T-helper 17 cell (primary cell): ENCODE measurements around the gene NXNL1. TPM values are rescaled to one million over a fixed set of nuclear protein-coding genes. Genes with fewer than 3 reads are reported as not detected.

Experiments
- ATAC-seq: fragments of 150-1000 bp; cut with Tn5 transposase; 2 replicates; pipeline ENCODE4 v1.10.0; 2021; ENCODE audit warnings: mild to moderate bottlenecking, moderate library complexity
- DNase-seq, 3 donors: peaks; one replicate each; pipeline versions ENCODE4 v3.0.0 to v3.0.0-alpha.2; 2020 to 2021
- H3K9me3 ChIP-seq: one replicate; pipeline ENCODE4 v1.7.0; 2013; ENCODE audit warnings: low read length, mild to moderate bottlenecking; ENCODE audit not compliant: control insufficient read depth, poor library complexity, severe bottlenecking
- H3K27ac Mint-ChIP-seq: one replicate; pipeline ENCODE4 v1.8.0; 2022; ENCODE audit warnings: mild to moderate bottlenecking, moderate library complexity, mixed read lengths
- H3K27me3 Mint-ChIP-seq: one replicate; pipeline ENCODE4 v1.8.0; 2022; ENCODE audit warnings: mixed read lengths
- H3K36me3 Mint-ChIP-seq: one replicate; pipeline ENCODE4 v1.8.0; 2022; ENCODE audit warnings: low read depth, mixed read lengths
- H3K4me1 Mint-ChIP-seq: one replicate; pipeline ENCODE4 v1.8.0; 2022; ENCODE audit warnings: mild to moderate bottlenecking, mixed read lengths
- H3K4me3 Mint-ChIP-seq: one replicate; pipeline ENCODE4 v1.8.0; 2022; ENCODE audit warnings: mild to moderate bottlenecking, moderate library complexity, mixed read lengths
- total RNA-seq, 4 donors: library from RNA in 2 of 4; stranded (reverse) in 2 of 4; gene quantifications; one replicate each; pipeline ENCODE4 v1.2.3 and lab custom pipeline; 2022 to 2026

NXNL1 gene
- total RNA-seq, 2 donors from 2014 or later = not detected

- ATAC-seq (no peak), DNase-seq (no peak)
- H3K4me3 Mint-ChIP-seq = no peak overlapping the region
- no peak overlapping the region for H3K27ac Mint-ChIP-seq
- H3K27me3 Mint-ChIP-seq = no peaks in the 10 kb centered on the region
- peaks cover 10% of the 10 kb centered on the region for H3K4me1 Mint-ChIP-seq
- H3K9me3 ChIP-seq = no peaks in the 10 kb centered on the region
- H3K36me3 Mint-ChIP-seq = peaks cover 2% of the 10 kb centered on the region
Measured at GRCh38 chr19:17414097-17414496, 46.6 kb downstream of the NXNL1 start.

- no peak overlapping the region for H3K4me3 Mint-ChIP-seq
- ATAC-seq = no peak
- H3K27me3 Mint-ChIP-seq = no peaks in the 10 kb centered on the region
- H3K36me3 Mint-ChIP-seq = peaks cover 4% of the 10 kb centered on the region
- DNase-seq = no peak
- no peaks in the 10 kb centered on the region for H3K9me3 ChIP-seq
- H3K4me1 Mint-ChIP-seq = peaks cover 17% of the 10 kb centered on the region
- no peak overlapping the region for H3K27ac Mint-ChIP-seq
Measured at GRCh38 chr19:17411801-17412200, 48.9 kb downstream of the NXNL1 start.

GRCh38 chr19:17409990-17410389 is 50.7 kb downstream of the NXNL1 start:
- no peaks in the 10 kb centered on the region for H3K9me3 ChIP-seq
- Mint-ChIP-seq H3K36me3 (peaks cover 3% of the 10 kb centered on the region), H3K27ac (peak overlapping the region; percentile 24), H3K27me3 (no peaks in the 10 kb centered on the region), H3K4me1 (peaks cover 27% of the 10 kb centered on the region), H3K4me3 (no peak overlapping the region)
- no peak for ATAC-seq
- DNase-seq = no peak

- no peaks in the 10 kb centered on the region for H3K27me3 Mint-ChIP-seq
- H3K9me3 ChIP-seq = no peaks in the 10 kb centered on the region
- ATAC-seq (no peak), DNase-seq (no peak)
- H3K4me3 Mint-ChIP-seq = peak overlapping the region; percentile 94
- H3K27ac Mint-ChIP-seq = peak overlapping the region; percentile 96
- H3K4me1 Mint-ChIP-seq = peaks cover 38% of the 10 kb centered on the region
- H3K36me3 Mint-ChIP-seq = peaks cover 3% of the 10 kb centered on the region
Measured at GRCh38 chr19:17406887-17407196, 53.9 kb downstream of the NXNL1 start.

GRCh38 chr19:17406046-17406886 is 54.5 kb downstream of the NXNL1 start:
- Mint-ChIP-seq H3K4me3 (peak overlapping the region; percentile 94), H3K36me3 (peaks cover 6% of the 10 kb centered on the region), H3K4me1 (peaks cover 38% of the 10 kb centered on the region), H3K27ac (peak overlapping the region; percentile 96), H3K27me3 (no peaks in the 10 kb centered on the region)
- ATAC-seq (peak; percentile 16), DNase-seq (no peak)
- no peaks in the 10 kb centered on the region for H3K9me3 ChIP-seq

Other genes starting within 250 kb of the NXNL1 start
- gene USE1, start 245.6 kb downstream of the NXNL1 start, total RNA-seq = 10 to 100 TPM; 21.7 to 23.1 TPM
- 10 to 100 TPM; 13.9 to 14.9 TPM for gene OCEL1, start 234.7 kb downstream of the NXNL1 start, total RNA-seq
- 1 to 10 TPM; 1.8 to 2.1 TPM for gene NR2F6, start 215.0 kb downstream of the NXNL1 start, total RNA-seq
- under 1 TPM in 1 of 2 donors, not detected in 1; 0.26 TPM for gene USHBP1, start 196.2 kb downstream of the NXNL1 start, total RNA-seq
- gene BABAM1, start 193.5 kb downstream of the NXNL1 start, total RNA-seq = 10 to 100 TPM; 70.7 to 72.2 TPM
- gene ANKLE1, start 179.0 kb downstream of the NXNL1 start, total RNA-seq = 1 to 10 TPM; 1.4 to 2.0 TPM
- 1 to 10 TPM; 5.0 to 7.1 TPM for gene ABHD8, start 157.5 kb downstream of the NXNL1 start, total RNA-seq
- gene MRPL34, start 155.1 kb downstream of the NXNL1 start, total RNA-seq = 10 to 100 TPM; 47.0 to 47.1 TPM
- gene DDA1, start 151.4 kb downstream of the NXNL1 start, total RNA-seq = 10 to 100 TPM; 40.3 to 50.3 TPM
- gene ANO8, start 126.1 kb downstream of the NXNL1 start, total RNA-seq = 10 to 100 TPM; 15.9 to 17.7 TPM
- gene GTPBP3, start 123.4 kb downstream of the NXNL1 start, total RNA-seq = 10 to 100 TPM; 27.5 to 33.3 TPM
- gene PLVAP, start 83.6 kb downstream of the NXNL1 start, total RNA-seq = not detected
- under 1 TPM in 1 of 2 donors, not detected in 1; 0.44 TPM for gene CCDC194, start 66.7 kb downstream of the NXNL1 start, total RNA-seq
- gene BST2, start 55.3 kb downstream of the NXNL1 start, total RNA-seq = 10 to 100 TPM; 36.7 to 38.1 TPM
- 10 to 100 TPM; 17.9 to 20.3 TPM for gene MVB12A, start 40.9 kb downstream of the NXNL1 start, total RNA-seq
- not detected for gene TMEM221, start 12.3 kb downstream of the NXNL1 start, total RNA-seq
- gene SLC27A1, start 9.6 kb upstream of the NXNL1 start, total RNA-seq = 1 to 10 TPM; 5.8 to 7.1 TPM
- gene PGLS, start 50.7 kb upstream of the NXNL1 start, total RNA-seq = 10 to 100 TPM; 48.6 to 53.7 TPM
- 10 to 100 TPM; 42.1 to 42.4 TPM for gene COLGALT1, start 94.7 kb upstream of the NXNL1 start, total RNA-seq
- gene UNC13A, start 227.4 kb upstream of the NXNL1 start, total RNA-seq = not detected